ENCODE results near the gene ARMC12.

Gene ARMC12

GRCh38 chr6:35774116-35774794 lies 37.4 kb downstream of the ARMC12 start:
- no peak overlapping the region for H3K4me3 ChIP-seq (ENCODE audit: low read depth, low read length)

- H3K4me3 ChIP-seq (ENCODE audit: low read depth, low read length): no peak overlapping the region
These were observed 38.2 kb downstream of the ARMC12 start for GRCh38 chr6:35775031-35775430.

GRCh38 chr6:35776364-35777215 lies 39.8 kb downstream of the ARMC12 start, which contains the start of gene CLPSL2:
Gene CLPSL2 (plus strand): TSS chr6:35776598. CDS start chr6:35776619, 21 bp downstream.
- H3K4me3 ChIP-seq (ENCODE audit: low read depth, low read length): peak within 1 kb of the TSS; percentile 37

GRCh38 chr6:35777356-35778102 lies 40.7 kb downstream of the ARMC12 start:
- no peak overlapping the region for H3K4me3 ChIP-seq (ENCODE audit: low read depth, low read length)

GRCh38 chr6:35778437-35778836 lies 41.6 kb downstream of the ARMC12 start:
- H3K4me3 ChIP-seq (ENCODE audit: low read depth, low read length): no peak overlapping the region

- H3K4me3 ChIP-seq (ENCODE audit: low read depth, low read length): no peak within 1 kb of the TSS
These were observed 43.9 kb downstream of the ARMC12 start, which contains the start of gene CLPSL1 for GRCh38 chr6:35780719-35781118. Gene CLPSL1 (plus strand): TSS chr6:35781019. CDS start chr6:35781111, 92 bp downstream.

GRCh38 chr6:35781290-35781689 lies 44.5 kb downstream of the ARMC12 start:
- H3K4me3 ChIP-seq (ENCODE audit: low read depth, low read length): no peak overlapping the region

GRCh38 chr6:35782424-35782823 lies 45.6 kb downstream of the ARMC12 start:
- no peak overlapping the region for H3K4me3 ChIP-seq (ENCODE audit: low read depth, low read length)

GRCh38 chr6:35784200-35784599 lies 47.4 kb downstream of the ARMC12 start:
- no peak overlapping the region for H3K4me3 ChIP-seq (ENCODE audit: low read depth, low read length)

GRCh38 chr6:35786272-35786671 lies 49.4 kb downstream of the ARMC12 start:
- no peak overlapping the region for H3K4me3 ChIP-seq (ENCODE audit: low read depth, low read length)

GRCh38 chr6:35786810-35787209 lies 50.0 kb downstream of the ARMC12 start:
- H3K4me3 ChIP-seq (ENCODE audit: low read depth, low read length): no peak overlapping the region

- H3K4me3 ChIP-seq (ENCODE audit: low read depth, low read length): no peak overlapping the region
These were observed 50.7 kb downstream of the ARMC12 start for GRCh38 chr6:35787266-35788218.

GRCh38 chr6:35788423-35788982 lies 51.7 kb downstream of the ARMC12 start:
- no peak overlapping the region for H3K4me3 ChIP-seq (ENCODE audit: low read depth, low read length)

- no peak overlapping the region for H3K4me3 ChIP-seq (ENCODE audit: low read depth, low read length)
These were observed 53.9 kb downstream of the ARMC12 start for GRCh38 chr6:35790683-35791082.

GRCh38 chr6:35794536-35795452 lies 58.0 kb downstream of the ARMC12 start:
- H3K4me3 ChIP-seq (ENCODE audit: low read depth, low read length): no peak overlapping the region

- H3K4me3 ChIP-seq (ENCODE audit: low read depth, low read length): no peak overlapping the region
These were observed 58.7 kb downstream of the ARMC12 start for GRCh38 chr6:35795453-35796071.

- no peak overlapping the region for H3K4me3 ChIP-seq (ENCODE audit: low read depth, low read length)
These were observed 59.4 kb downstream of the ARMC12 start for GRCh38 chr6:35796236-35796635.

GRCh38 chr6:35797837-35798526 lies 61.1 kb downstream of the ARMC12 start:
- no peak overlapping the region for H3K4me3 ChIP-seq (ENCODE audit: low read depth, low read length)

All from iPS-11a (cell line).